HFFc6 (cell line): ENCODE data around the gene SF3A1. TPM values are rescaled to one million over a fixed set of nuclear protein-coding genes. Genes with fewer than 3 reads are reported as not detected.

Source experiments
- DNase-seq: peaks from one replicate; pipeline ENCODE4 v3.0.0-alpha.2; 2018
- H3K27ac Mint-ChIP-seq: 2 replicates; pipeline ENCODE4 v1.8.0; 2020; ENCODE audit warnings: mild to moderate bottlenecking, mixed read lengths
- H3K27me3 Mint-ChIP-seq: 2 replicates; pipeline ENCODE4 v1.8.0; 2021; ENCODE audit warnings: mild to moderate bottlenecking, moderate library complexity, mixed read lengths; ENCODE audit not compliant: insufficient read depth
- H3K36me3 Mint-ChIP-seq: 2 replicates; pipeline ENCODE4 v1.8.0; 2021; ENCODE audit warnings: low read depth, mixed read lengths
- H3K4me1 Mint-ChIP-seq: 2 replicates; pipeline ENCODE4 v1.8.0; 2020; ENCODE audit warnings: low read depth, mixed read lengths
- H3K4me3 Mint-ChIP-seq: 2 replicates; pipeline ENCODE4 v1.8.0; 2020; ENCODE audit warnings: mild to moderate bottlenecking, moderate library complexity, mixed read lengths
- H3K9me3 Mint-ChIP-seq: 2 replicates; pipeline ENCODE4 v1.8.0; 2020; ENCODE audit warnings: mild to moderate bottlenecking, mixed read lengths
- total RNA-seq, 6 experiments: library from RNA; stranded (reverse); fragmentation: NEBNext Ultra II Directional; extraction: Animal tissue kit (Norgen Biotek cat#: 25700); gene quantifications; 2 replicates in 1 of 6; 3 replicates in 5 of 6; pipeline ENCODE4 v1.2.3, GENCODE V29; 2021
- TF ChIP-seq, protein P1 (sequence below): fragments of 200-600 bp; sonication (generic); IDR thresholded peaks from 2 replicates; pipeline ENCODE4 v1.5.0; 2021; ENCODE audit warnings: antibody characterized with exemption, mild to moderate bottlenecking

Gene SF3A1
- total RNA-seq, 6 experiments from 2014 or later: 166 to 197 (median 181) TPM

- Mint-ChIP-seq H3K4me1 (peaks cover 18% of the 10 kb centered on the region), H3K4me3 (no peak overlapping the region), H3K36me3 (peaks cover 14% of the 10 kb centered on the region; the same call in 1 of the 2 replicates), H3K27ac (no peak overlapping the region), H3K27me3 (peaks cover 4% of the 10 kb centered on the region), H3K9me3 (no peaks in the 10 kb centered on the region)
- DNase-seq: no peak
- TF ChIP-seq, protein P1, sequence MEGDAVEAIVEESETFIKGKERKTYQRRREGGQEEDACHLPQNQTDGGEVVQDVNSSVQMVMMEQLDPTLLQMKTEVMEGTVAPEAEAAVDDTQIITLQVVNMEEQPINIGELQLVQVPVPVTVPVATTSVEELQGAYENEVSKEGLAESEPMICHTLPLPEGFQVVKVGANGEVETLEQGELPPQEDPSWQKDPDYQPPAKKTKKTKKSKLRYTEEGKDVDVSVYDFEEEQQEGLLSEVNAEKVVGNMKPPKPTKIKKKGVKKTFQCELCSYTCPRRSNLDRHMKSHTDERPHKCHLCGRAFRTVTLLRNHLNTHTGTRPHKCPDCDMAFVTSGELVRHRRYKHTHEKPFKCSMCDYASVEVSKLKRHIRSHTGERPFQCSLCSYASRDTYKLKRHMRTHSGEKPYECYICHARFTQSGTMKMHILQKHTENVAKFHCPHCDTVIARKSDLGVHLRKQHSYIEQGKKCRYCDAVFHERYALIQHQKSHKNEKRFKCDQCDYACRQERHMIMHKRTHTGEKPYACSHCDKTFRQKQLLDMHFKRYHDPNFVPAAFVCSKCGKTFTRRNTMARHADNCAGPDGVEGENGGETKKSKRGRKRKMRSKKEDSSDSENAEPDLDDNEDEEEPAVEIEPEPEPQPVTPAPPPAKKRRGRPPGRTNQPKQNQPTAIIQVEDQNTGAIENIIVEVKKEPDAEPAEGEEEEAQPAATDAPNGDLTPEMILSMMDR: no peak
Measured at GRCh38 chr22:30294830-30295229, 61.9 kb downstream of the SF3A1 start.

- Mint-ChIP-seq H3K4me1 (peaks cover 20% of the 10 kb centered on the region), H3K36me3 (peaks cover 14% of the 10 kb centered on the region; the same call in 1 of the 2 replicates), H3K9me3 (no peaks in the 10 kb centered on the region), H3K27me3 (peaks cover 4% of the 10 kb centered on the region), H3K4me3 (no peak overlapping the region), H3K27ac (peak overlapping the region; percentile 45; the same call in 1 of the 2 replicates)
- TF ChIP-seq, protein P1: no peak
- no peak for DNase-seq
Measured at GRCh38 chr22:30294066-30294465, 62.6 kb downstream of the SF3A1 start.

- Mint-ChIP-seq H3K27ac (no peak overlapping the region), H3K36me3 (peaks cover 14% of the 10 kb centered on the region; the same call in 1 of the 2 replicates), H3K4me1 (peaks cover 25% of the 10 kb centered on the region), H3K9me3 (no peaks in the 10 kb centered on the region), H3K27me3 (peaks cover 4% of the 10 kb centered on the region), H3K4me3 (no peak overlapping the region)
- DNase-seq: no peak
- TF ChIP-seq, protein P1: no peak
Measured at GRCh38 chr22:30293026-30293425, 63.7 kb downstream of the SF3A1 start.

GRCh38 chr22:30292069-30292970 lies 64.4 kb downstream of the SF3A1 start:
- no peak overlapping the region for H3K4me3 Mint-ChIP-seq
- no peak for DNase-seq
- TF ChIP-seq, protein P1: no peak
- H3K9me3 Mint-ChIP-seq: no peaks in the 10 kb centered on the region
- no peak overlapping the region for H3K27ac Mint-ChIP-seq
- peaks cover 4% of the 10 kb centered on the region for H3K27me3 Mint-ChIP-seq
- H3K36me3 Mint-ChIP-seq: peaks cover 14% of the 10 kb centered on the region; the same call in 1 of the 2 replicates
- H3K4me1 Mint-ChIP-seq: peaks cover 27% of the 10 kb centered on the region

DNA sequence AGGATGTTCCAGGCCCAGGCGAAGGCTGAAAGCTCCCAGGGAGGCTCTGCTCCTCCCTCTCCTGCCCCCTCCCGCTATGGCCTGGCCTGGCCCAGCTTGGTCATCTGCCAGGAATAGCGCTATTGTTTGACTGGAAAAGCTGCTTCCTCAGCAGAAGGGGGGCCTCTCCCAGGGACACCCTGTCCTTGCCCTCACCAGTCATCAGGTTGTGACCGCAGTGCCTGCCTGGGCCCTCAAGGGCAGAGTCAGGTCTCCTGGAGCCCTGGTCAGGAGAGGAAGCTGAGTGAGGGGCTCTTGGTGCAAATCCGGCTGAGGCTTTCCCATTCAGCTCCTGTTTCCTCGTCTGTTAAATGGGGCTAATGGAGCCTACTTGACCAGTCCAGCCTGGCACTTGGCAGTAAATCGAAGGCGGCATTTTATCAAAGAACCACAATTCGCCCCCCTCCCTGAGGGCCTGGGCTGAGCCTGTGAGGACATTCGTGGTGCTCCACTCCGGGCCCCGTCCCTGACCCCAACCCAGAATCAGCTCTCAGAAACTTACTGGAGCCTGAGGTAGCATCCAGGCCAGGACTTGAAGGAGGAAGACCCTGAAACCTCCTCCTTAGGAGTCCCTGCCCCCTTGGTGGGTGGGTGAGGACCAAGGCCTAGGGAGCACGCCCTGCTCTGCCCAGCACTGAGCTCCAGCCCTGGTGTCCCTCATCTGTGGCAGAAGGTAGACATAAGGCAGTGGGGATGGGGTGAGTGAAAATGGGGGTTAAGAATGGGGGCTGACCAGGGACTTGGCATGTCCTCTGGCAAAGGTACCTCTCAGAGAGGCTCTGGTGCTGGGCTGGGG lies 65.4 kb downstream of the SF3A1 start:
- H3K36me3 Mint-ChIP-seq: peaks cover 10% of the 10 kb centered on the region; the same call in 1 of the 2 replicates
- H3K27me3 Mint-ChIP-seq: peaks cover 7% of the 10 kb centered on the region

More for the DNA sequence above, 65.4 kb downstream of the SF3A1 start:
- no peak overlapping the region for H3K4me3 Mint-ChIP-seq
- H3K27ac Mint-ChIP-seq: peak overlapping the region; percentile 69
- H3K4me1 Mint-ChIP-seq: peaks cover 27% of the 10 kb centered on the region
- H3K9me3 Mint-ChIP-seq: no peaks in the 10 kb centered on the region
- TF ChIP-seq, protein P1: no peak
- DNase-seq: no peak
